WTC11 (cell line): ENCODE results near the gene NOC2L. TPM values are rescaled to one million over a fixed set of nuclear protein-coding genes. Genes with fewer than 3 reads are reported as not detected.

Source experiments
- ATAC-seq: fragments of 200-7000 bp; cut with Tn5 transposase; 2 replicates; pipeline ENCODE4 v1.10.0; 2021; ENCODE audit warnings: mild to moderate bottlenecking, moderate library complexity
- CTCF ChIA-PET: fragments of 300-600 bp; sonication (Branson Sonifier 250); formaldehyde crosslinking; loops from one replicate; lab custom pipeline; 2021; ENCODE audit warnings: antibody characterized with exemption; lab: Charles Lee
- POLR2A ChIA-PET: fragments of 350-600 bp; sonication (Branson Sonifier 250); formaldehyde crosslinking; loops from one replicate; lab custom pipeline; 2021; ENCODE audit warnings: antibody characterized with exemption; lab: Charles Lee
- DNase-seq: peaks from one replicate; pipeline ENCODE4 v3.0.0; 2021; ENCODE audit warnings: low spot score
- H3K27ac Mint-ChIP-seq: 2 replicates; pipeline ENCODE4 v1.8.0; 2021; ENCODE audit warnings: mixed read lengths
- H3K27me3 Mint-ChIP-seq: 2 replicates; pipeline ENCODE4 v1.8.0; 2021; ENCODE audit warnings: low read depth, mild to moderate bottlenecking, moderate library complexity, mixed read lengths
- H3K36me3 Mint-ChIP-seq: 2 replicates; pipeline ENCODE4 v1.8.0; 2021; ENCODE audit warnings: mixed read lengths
- H3K4me1 Mint-ChIP-seq: 2 replicates; pipeline ENCODE4 v1.8.0; 2022; ENCODE audit warnings: mixed read lengths
- H3K4me3 Mint-ChIP-seq: 2 replicates; pipeline ENCODE4 v1.8.0; 2021; ENCODE audit warnings: mild to moderate bottlenecking, moderate library complexity, mixed read lengths
- H3K9me3 Mint-ChIP-seq: 2 replicates; pipeline ENCODE4 v1.8.0; 2021; ENCODE audit warnings: mixed read lengths
- ATF6 ChIP-seq: sonication (generic); formaldehyde crosslinking; IDR thresholded peaks from 2 replicates; pipeline ENCODE4 v1.8.1; 2023; ENCODE audit warnings: mild to moderate bottlenecking, missing genetic modification reagents
- ETV6 ChIP-seq: sonication (generic); formaldehyde crosslinking; IDR thresholded peaks from 2 replicates; pipeline ENCODE4 v1.8.1; 2022; ENCODE audit warnings: mild to moderate bottlenecking, missing genetic modification reagents
- FOXJ3 ChIP-seq: sonication (generic); formaldehyde crosslinking; IDR thresholded peaks from 2 replicates; pipeline ENCODE4 v1.9.0; 2021; ENCODE audit warnings: missing genetic modification reagents, mild to moderate bottlenecking, borderline replicate concordance
- IRF2 ChIP-seq: sonication (generic); formaldehyde crosslinking; IDR thresholded peaks from 2 replicates; pipeline ENCODE4 v1.8.0; 2022; ENCODE audit warnings: low read depth, missing genetic modification reagents, borderline replicate concordance
- NR2C2 ChIP-seq: sonication (generic); formaldehyde crosslinking; IDR thresholded peaks from 2 replicates; pipeline ENCODE4 v1.8.0; 2022; ENCODE audit warnings: mild to moderate bottlenecking, missing genetic modification reagents
- TCF7 ChIP-seq: sonication (generic); formaldehyde crosslinking; IDR thresholded peaks from 2 replicates; pipeline ENCODE4 v1.8.0; 2022; ENCODE audit warnings: mild to moderate bottlenecking, low read depth, missing genetic modification reagents, moderate library complexity
- TP53 ChIP-seq: sonication (generic); formaldehyde crosslinking; IDR thresholded peaks from 2 replicates; pipeline ENCODE4 v1.8.1; 2023; ENCODE audit warnings: mild to moderate bottlenecking, missing genetic modification reagents
- ZBTB21 ChIP-seq: sonication (generic); formaldehyde crosslinking; IDR thresholded peaks from 2 replicates; pipeline ENCODE4 v1.8.1; 2023; ENCODE audit warnings: mild to moderate bottlenecking, missing genetic modification reagents, borderline replicate concordance
- ZNF121 ChIP-seq: sonication (generic); formaldehyde crosslinking; IDR thresholded peaks from 2 replicates; pipeline ENCODE4 v1.8.0; 2023; ENCODE audit warnings: missing genetic modification reagents
- ZNF232 ChIP-seq: sonication (generic); formaldehyde crosslinking; IDR thresholded peaks from 2 replicates; pipeline ENCODE4 v1.8.0; 2022; ENCODE audit warnings: mild to moderate bottlenecking, missing genetic modification reagents
- ZNF263 ChIP-seq: sonication (generic); formaldehyde crosslinking; IDR thresholded peaks from 2 replicates; pipeline ENCODE4 v1.8.1; 2022; ENCODE audit warnings: low read depth, mild to moderate bottlenecking, moderate library complexity, missing genetic modification reagents
- ZNF317 ChIP-seq: sonication (generic); formaldehyde crosslinking; IDR thresholded peaks from 2 replicates; pipeline ENCODE4 v1.8.1; 2023; ENCODE audit warnings: low read depth, mild to moderate bottlenecking, moderate library complexity, missing genetic modification reagents, borderline replicate concordance
- total RNA-seq: library from RNA; stranded (reverse); gene quantifications from 3 replicates; pipeline ENCODE4 v1.2.3, GENCODE V29; 2021
- TF ChIP-seq, protein P1 (sequence below): sonication (generic); formaldehyde crosslinking; IDR thresholded peaks from 2 replicates; pipeline ENCODE4 v1.8.1; 2022; ENCODE audit warnings: missing genetic modification reagents, borderline replicate concordance
- TF ChIP-seq, protein P2 (sequence below): fragments of 250-450 bp; sonication (Bioruptor Pico); IDR thresholded peaks from 2 replicates; pipeline ENCODE4 v1.9.0; 2021; ENCODE audit warnings: moderate library complexity, mild to moderate bottlenecking, inconsistent platforms, borderline replicate concordance
- TF ChIP-seq, protein P3 (sequence below): sonication (generic); formaldehyde crosslinking; IDR thresholded peaks from 2 replicates; pipeline ENCODE4 v1.8.0; 2022; ENCODE audit warnings: mild to moderate bottlenecking, missing genetic modification reagents

The NOC2L gene
- total RNA-seq, 1 experiment from 2014 or later, result 182 TPM

GRCh38 chr1:972726-973458, 13.8 kb upstream of the NOC2L start:
- no peaks in the 10 kb centered on the region for H3K36me3 Mint-ChIP-seq
- peaks cover 30% of the 10 kb centered on the region for H3K27me3 Mint-ChIP-seq
- DNase-seq, result no peak
- H3K27ac Mint-ChIP-seq, result no peak overlapping the region
- H3K4me3 Mint-ChIP-seq, result no peak overlapping the region
- no peak for TF ChIP-seq NR2C2 (CRISPR knock-in tag)
- no peak for TF ChIP-seq ZNF263 (CRISPR knock-in tag)
- ChIA-PET CTCF (interaction anchor here (1.0 kb wide), 1 partner anchor 60 kb away, joined by 3 read pairs; no protein-coding TSS in a partner anchor), POLR2A (no interaction called here)
- no peak for ATAC-seq
- H3K9me3 Mint-ChIP-seq, result no peaks in the 10 kb centered on the region; the same call in 1 of the 2 replicates
- H3K4me1 Mint-ChIP-seq, result peaks cover 4% of the 10 kb centered on the region

GRCh38 chr1:971751-972506, 12.9 kb upstream of the NOC2L start:
- H3K9me3 Mint-ChIP-seq, result no peaks in the 10 kb centered on the region; the same call in 1 of the 2 replicates
- no peak overlapping the region for H3K4me3 Mint-ChIP-seq
- H3K27ac Mint-ChIP-seq, result no peak overlapping the region
- CTCF ChIA-PET, result interaction anchor here (1.0 to 2.9 kb wide), 5 partner anchors 12 to 91 kb away, joined by 3 to 15 read pairs (median 6); no protein-coding TSS in a partner anchor
- DNase-seq (no peak), ATAC-seq (no peak)
- H3K27me3 Mint-ChIP-seq, result peaks cover 40% of the 10 kb centered on the region
- POLR2A ChIA-PET, result no interaction called here
- peaks cover 4% of the 10 kb centered on the region for H3K4me1 Mint-ChIP-seq
- TF ChIP-seq ETV6 (CRISPR knock-in tag) (no peak), ZNF317 (CRISPR knock-in tag) (no peak), TP53 (CRISPR knock-in tag) (no peak), IRF2 (no peak), ATF6 (CRISPR knock-in tag) (no peak), ZBTB21 (CRISPR knock-in tag) (no peak), TCF7 (CRISPR knock-in tag) (no peak), FOXJ3 (no peak), ZNF121 (CRISPR knock-in tag) (no peak), ZNF232 (CRISPR knock-in tag) (no peak)
- TF ChIP-seq, protein P1, sequence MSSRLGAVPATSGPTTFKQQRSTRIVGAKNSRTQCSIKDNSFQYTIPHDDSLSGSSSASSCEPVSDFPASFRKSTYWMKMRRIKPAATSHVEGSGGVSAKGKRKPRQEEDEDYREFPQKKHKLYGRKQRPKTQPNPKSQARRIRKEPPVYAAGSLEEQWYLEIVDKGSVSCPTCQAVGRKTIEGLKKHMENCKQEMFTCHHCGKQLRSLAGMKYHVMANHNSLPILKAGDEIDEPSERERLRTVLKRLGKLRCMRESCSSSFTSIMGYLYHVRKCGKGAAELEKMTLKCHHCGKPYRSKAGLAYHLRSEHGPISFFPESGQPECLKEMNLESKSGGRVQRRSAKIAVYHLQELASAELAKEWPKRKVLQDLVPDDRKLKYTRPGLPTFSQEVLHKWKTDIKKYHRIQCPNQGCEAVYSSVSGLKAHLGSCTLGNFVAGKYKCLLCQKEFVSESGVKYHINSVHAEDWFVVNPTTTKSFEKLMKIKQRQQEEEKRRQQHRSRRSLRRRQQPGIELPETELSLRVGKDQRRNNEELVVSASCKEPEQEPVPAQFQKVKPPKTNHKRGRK, result no peak
- TF ChIP-seq, protein P2, sequence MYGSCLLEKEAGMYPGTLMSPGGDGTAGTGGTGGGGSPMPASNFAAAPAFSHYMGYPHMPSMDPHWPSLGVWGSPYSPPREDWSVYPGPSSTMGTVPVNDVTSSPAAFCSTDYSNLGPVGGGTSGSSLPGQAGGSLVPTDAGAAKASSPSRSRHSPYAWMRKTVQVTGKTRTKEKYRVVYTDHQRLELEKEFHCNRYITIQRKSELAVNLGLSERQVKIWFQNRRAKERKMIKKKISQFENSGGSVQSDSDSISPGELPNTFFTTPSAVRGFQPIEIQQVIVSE (CRISPR knock-in tag), result no peak
- TF ChIP-seq, protein P3, sequence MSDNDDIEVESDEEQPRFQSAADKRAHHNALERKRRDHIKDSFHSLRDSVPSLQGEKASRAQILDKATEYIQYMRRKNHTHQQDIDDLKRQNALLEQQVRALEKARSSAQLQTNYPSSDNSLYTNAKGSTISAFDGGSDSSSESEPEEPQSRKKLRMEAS, result no peak
- H3K36me3 Mint-ChIP-seq, result no peaks in the 10 kb centered on the region
